IgD-negative memory B cell (primary cell): ENCODE results near the gene FBLN5. TPM values are rescaled to one million over a fixed set of nuclear protein-coding genes. Genes with fewer than 3 reads are reported as not detected.
"Not testable (repeated sequence)": the region's sequence is repeated elsewhere in the genome, so short reads cannot be mapped to it uniquely, and the experiment has no call there.

Experiments used
- H3K27ac Mint-ChIP-seq, 3 donors: one replicate each; pipeline ENCODE4 v1.8.0; 2020 to 2022; ENCODE audit warnings: mild to moderate bottlenecking in 3 of 3, mixed read lengths in 3 of 3, moderate library complexity in 1 of 3
- H3K27me3 Mint-ChIP-seq: one replicate; pipeline ENCODE4 v1.8.0; 2021; ENCODE audit warnings: mixed read lengths
- H3K36me3 Mint-ChIP-seq: one replicate; pipeline ENCODE4 v1.8.0; 2020; ENCODE audit warnings: mild to moderate bottlenecking, mixed read lengths
- H3K4me1 Mint-ChIP-seq, 3 donors: one replicate each; pipeline ENCODE4 v1.8.0; 2020 to 2022; ENCODE audit warnings: mixed read lengths in 3 of 3, mild to moderate bottlenecking in 1 of 3
- H3K4me3 Mint-ChIP-seq, 4 donors: one replicate each; pipeline ENCODE4 v1.8.0; 2020 to 2022; ENCODE audit warnings: mild to moderate bottlenecking in 4 of 4, mixed read lengths in 4 of 4, moderate library complexity in 3 of 4
- H3K9me3 Mint-ChIP-seq, 3 donors: one replicate each; pipeline ENCODE4 v1.8.0; 2020 to 2021; ENCODE audit warnings: mixed read lengths in 3 of 3, mild to moderate bottlenecking in 1 of 3
- polyA plus RNA-seq: library from polyadenylated mRNA; unstranded; fragments of 300-500 nt; fragmentation: Illumina TruSeq; gene quantifications from one replicate; pipeline ENCODE4 v1.2.3, GENCODE V29; 2021

Gene FBLN5
- polyA plus RNA-seq, 1 donor from 2014 or later: 4.2 TPM

GRCh38 chr14:91858536-91859275 lies 88.8 kb downstream of the FBLN5 start:
- H3K27ac Mint-ChIP-seq: no peak overlapping the region
- no peaks in the 10 kb centered on the region for H3K27me3 Mint-ChIP-seq
- peaks cover 12 to 22% (median 19%) of the 10 kb centered on the region in 3 donors for H3K4me1 Mint-ChIP-seq
- no peak overlapping the region for H3K4me3 Mint-ChIP-seq
- H3K36me3 Mint-ChIP-seq: no peaks in the 10 kb centered on the region
- H3K9me3 Mint-ChIP-seq: no peaks in the 10 kb centered on the region

GRCh38 chr14:91857614-91858013 lies 89.9 kb downstream of the FBLN5 start:
- H3K4me1 Mint-ChIP-seq: peaks cover 9 to 24% (median 24%) of the 10 kb centered on the region in 3 donors

DNA sequence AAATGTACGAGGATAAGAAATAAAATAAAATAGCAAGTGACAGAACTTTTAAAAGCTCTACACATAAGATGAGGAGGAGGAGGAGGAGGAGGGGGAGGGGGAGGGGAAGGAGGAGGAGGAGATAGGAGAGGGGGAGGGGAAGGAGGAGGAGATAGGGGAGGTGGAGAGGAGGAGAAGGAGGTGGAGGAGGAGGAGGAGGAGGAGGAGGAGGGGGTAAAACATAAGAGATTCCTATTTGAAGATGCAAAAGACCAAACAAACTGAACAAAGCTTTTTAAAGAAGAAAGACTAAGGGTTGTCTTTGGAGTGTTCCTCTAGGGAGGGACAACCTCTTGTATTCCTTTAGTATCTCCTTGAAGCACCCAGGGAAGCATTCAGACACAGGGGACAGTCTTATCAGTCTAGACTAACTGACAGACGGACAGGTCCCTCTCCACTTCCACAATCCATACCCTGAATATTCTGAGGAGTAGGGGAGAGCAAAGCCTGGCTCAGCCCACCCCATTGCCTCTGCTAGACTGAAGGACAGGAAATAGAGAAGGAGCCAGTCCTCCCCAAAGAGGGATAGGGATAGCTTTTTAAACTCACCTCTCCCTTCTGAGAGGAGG lies 93.1 kb downstream of the FBLN5 start:
- H3K4me1 Mint-ChIP-seq: peaks cover 12 to 23% (median 20%) of the 10 kb centered on the region in 3 donors
- H3K27me3 Mint-ChIP-seq: peaks cover 4% of the 10 kb centered on the region
- H3K27ac Mint-ChIP-seq: no peak overlapping the region
- no peaks in the 10 kb centered on the region for H3K36me3 Mint-ChIP-seq
- H3K4me3 Mint-ChIP-seq: no peak overlapping the region
- no peaks in the 10 kb centered on the region for H3K9me3 Mint-ChIP-seq

More at GRCh38 chr14:91857614-91858013, 89.9 kb downstream of the FBLN5 start:
- H3K27me3 Mint-ChIP-seq: peaks cover 3% of the 10 kb centered on the region
- H3K27ac Mint-ChIP-seq: no peak overlapping the region
- H3K4me3 Mint-ChIP-seq: no peak overlapping the region
- no peaks in the 10 kb centered on the region for H3K36me3 Mint-ChIP-seq
- H3K9me3 Mint-ChIP-seq: no peaks in the 10 kb centered on the region

- no peak overlapping the region for H3K4me3 Mint-ChIP-seq
- H3K27me3 Mint-ChIP-seq: peaks cover 4% of the 10 kb centered on the region
- H3K4me1 Mint-ChIP-seq: peaks cover 23 to 30% (median 25%) of the 10 kb centered on the region in 3 donors
- no peak overlapping the region for H3K27ac Mint-ChIP-seq
- H3K36me3 Mint-ChIP-seq: no peaks in the 10 kb centered on the region
- H3K9me3 Mint-ChIP-seq: no peaks in the 10 kb centered on the region
These were observed 95.9 kb downstream of the FBLN5 start for GRCh38 chr14:91851563-91851962.

GRCh38 chr14:91848504-91849001 lies 98.9 kb downstream of the FBLN5 start:
- Mint-ChIP-seq H3K27ac (no peak overlapping the region), H3K4me3 (peak overlapping the region in 1 of 4 donors; percentile 32), H3K9me3 (no peaks in the 10 kb centered on the region), H3K36me3 (no peaks in the 10 kb centered on the region), H3K4me1 (peaks cover 33 to 40% (median 36%) of the 10 kb centered on the region in 3 donors), H3K27me3 (peaks cover 4% of the 10 kb centered on the region)

- H3K27ac Mint-ChIP-seq: no peak overlapping the region
- peaks cover 2% of the 10 kb centered on the region for H3K27me3 Mint-ChIP-seq
- H3K9me3 Mint-ChIP-seq: no peaks in the 10 kb centered on the region
- no peaks in the 10 kb centered on the region for H3K36me3 Mint-ChIP-seq
- H3K4me3 Mint-ChIP-seq: peak overlapping the region in 1 of 4 donors; percentile 33
- H3K4me1 Mint-ChIP-seq: peaks cover 36 to 44% (median 42%) of the 10 kb centered on the region in 3 donors
These were observed 99.8 kb downstream of the FBLN5 start for GRCh38 chr14:91847693-91848092.

DNA sequence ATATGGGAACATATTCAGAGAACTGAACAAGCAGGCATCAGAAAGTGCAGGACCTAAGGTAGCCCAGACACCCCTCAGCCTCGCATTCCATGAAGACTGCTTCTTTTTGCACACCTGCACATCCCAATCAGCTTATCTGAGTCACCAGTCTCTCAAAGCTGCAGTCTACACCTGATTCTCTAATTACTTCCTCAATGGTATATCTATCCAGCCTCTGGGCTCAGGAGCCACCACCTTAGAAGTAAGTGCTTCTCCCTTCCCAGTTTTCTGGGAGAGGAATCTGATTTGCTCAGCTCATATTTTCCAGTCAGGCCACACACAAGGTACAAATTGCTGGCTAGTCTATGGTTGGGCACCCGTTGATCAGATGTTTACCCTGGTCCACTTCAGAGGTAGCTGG lies 101.8 kb downstream of the FBLN5 start:
- H3K4me1 Mint-ChIP-seq: peaks cover 34 to 43% (median 36%) of the 10 kb centered on the region in 3 donors
- H3K27ac Mint-ChIP-seq: no peak overlapping the region
- H3K4me3 Mint-ChIP-seq: peak overlapping the region in 2 of 4 donors; percentile 33 to 52
- no peaks in the 10 kb centered on the region for H3K27me3 Mint-ChIP-seq
- H3K36me3 Mint-ChIP-seq: peaks cover 2% of the 10 kb centered on the region
- H3K9me3 Mint-ChIP-seq: no peaks in the 10 kb centered on the region

GRCh38 chr14:91845056-91845455 lies 102.4 kb downstream of the FBLN5 start:
- peaks cover 36 to 48% (median 38%) of the 10 kb centered on the region in 3 donors for H3K4me1 Mint-ChIP-seq
- not testable (repeated sequence) for H3K9me3 Mint-ChIP-seq, H3K36me3 Mint-ChIP-seq, H3K27me3 Mint-ChIP-seq, H3K4me3 Mint-ChIP-seq, H3K27ac Mint-ChIP-seq

GRCh38 chr14:91844029-91844428 lies 103.5 kb downstream of the FBLN5 start:
- Mint-ChIP-seq H3K4me1 (peaks cover 42 to 50% (median 48%) of the 10 kb centered on the region in 3 donors), H3K27me3 (no peaks in the 10 kb centered on the region), H3K9me3 (peaks cover 0 to 4% (median 2%) of the 10 kb centered on the region in 3 donors), H3K27ac (peak overlapping the region in 1 of 3 donors; percentile 54), H3K4me3 (peak overlapping the region in 2 of 4 donors; percentile 66 to 75), H3K36me3 (peaks cover 2% of the 10 kb centered on the region)

DNA sequence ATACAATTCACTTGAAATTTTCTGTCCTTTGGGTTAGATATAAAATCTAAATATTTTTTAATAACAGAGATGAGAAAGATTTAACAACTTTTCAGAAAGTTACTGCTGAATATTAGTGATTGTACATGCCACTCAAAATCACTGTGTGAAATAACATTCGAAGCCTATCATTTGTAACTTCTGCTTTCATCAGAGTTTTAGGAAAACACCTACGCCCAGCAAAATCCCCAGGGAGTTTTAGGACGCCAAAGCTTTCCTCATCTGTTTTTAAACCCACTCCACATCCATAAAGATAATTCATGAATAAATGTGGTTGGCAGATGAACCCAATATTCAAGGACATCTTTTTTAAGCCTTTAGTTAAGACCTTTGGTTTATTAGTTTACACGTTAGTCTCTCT lies 104.1 kb downstream of the FBLN5 start:
- H3K4me3 Mint-ChIP-seq: peak overlapping the region in 2 of 4 donors; percentile 66 to 75
- no peak overlapping the region for H3K27ac Mint-ChIP-seq
- H3K27me3 Mint-ChIP-seq: no peaks in the 10 kb centered on the region
- H3K36me3 Mint-ChIP-seq: peaks cover 2% of the 10 kb centered on the region
- peaks cover 0 to 4% (median 2%) of the 10 kb centered on the region in 3 donors for H3K9me3 Mint-ChIP-seq
- H3K4me1 Mint-ChIP-seq: peaks cover 42 to 49% (median 48%) of the 10 kb centered on the region in 3 donors

GRCh38 chr14:91841065-91841464 lies 106.4 kb downstream of the FBLN5 start:
- H3K4me3 Mint-ChIP-seq: peak overlapping the region in 1 of 4 donors; percentile 5
- peaks cover 2% of the 10 kb centered on the region for H3K36me3 Mint-ChIP-seq
- H3K9me3 Mint-ChIP-seq: peaks cover 0 to 4% (median 2%) of the 10 kb centered on the region in 3 donors
- peaks cover 35 to 43% (median 42%) of the 10 kb centered on the region in 3 donors for H3K4me1 Mint-ChIP-seq
- H3K27me3 Mint-ChIP-seq: peaks cover 3% of the 10 kb centered on the region
- H3K27ac Mint-ChIP-seq: no peak overlapping the region

GRCh38 chr14:91839749-91840148 lies 107.7 kb downstream of the FBLN5 start:
- peak overlapping the region in 1 of 3 donors; percentile 51 for H3K27ac Mint-ChIP-seq
- peaks cover 36 to 49% (median 49%) of the 10 kb centered on the region in 3 donors for H3K4me1 Mint-ChIP-seq
- H3K9me3 Mint-ChIP-seq: peaks cover 0 to 4% (median 2%) of the 10 kb centered on the region in 3 donors
- peak overlapping the region in 3 of 4 donors; percentile 11 to 52 (median 25) for H3K4me3 Mint-ChIP-seq
- H3K27me3 Mint-ChIP-seq: peaks cover 8% of the 10 kb centered on the region
- H3K36me3 Mint-ChIP-seq: peaks cover 2% of the 10 kb centered on the region

GRCh38 chr14:91837076-91837475 lies 110.4 kb downstream of the FBLN5 start:
- Mint-ChIP-seq H3K4me1 (peaks cover 31 to 46% (median 41%) of the 10 kb centered on the region in 3 donors), H3K9me3 (peaks cover 0 to 4% (median 2%) of the 10 kb centered on the region in 3 donors), H3K27me3 (peaks cover 8% of the 10 kb centered on the region), H3K4me3 (peak overlapping the region; percentile 86 to 97 (median 91)), H3K36me3 (peaks cover 2% of the 10 kb centered on the region), H3K27ac (peak overlapping the region in 1 of 3 donors; percentile 78)

DNA sequence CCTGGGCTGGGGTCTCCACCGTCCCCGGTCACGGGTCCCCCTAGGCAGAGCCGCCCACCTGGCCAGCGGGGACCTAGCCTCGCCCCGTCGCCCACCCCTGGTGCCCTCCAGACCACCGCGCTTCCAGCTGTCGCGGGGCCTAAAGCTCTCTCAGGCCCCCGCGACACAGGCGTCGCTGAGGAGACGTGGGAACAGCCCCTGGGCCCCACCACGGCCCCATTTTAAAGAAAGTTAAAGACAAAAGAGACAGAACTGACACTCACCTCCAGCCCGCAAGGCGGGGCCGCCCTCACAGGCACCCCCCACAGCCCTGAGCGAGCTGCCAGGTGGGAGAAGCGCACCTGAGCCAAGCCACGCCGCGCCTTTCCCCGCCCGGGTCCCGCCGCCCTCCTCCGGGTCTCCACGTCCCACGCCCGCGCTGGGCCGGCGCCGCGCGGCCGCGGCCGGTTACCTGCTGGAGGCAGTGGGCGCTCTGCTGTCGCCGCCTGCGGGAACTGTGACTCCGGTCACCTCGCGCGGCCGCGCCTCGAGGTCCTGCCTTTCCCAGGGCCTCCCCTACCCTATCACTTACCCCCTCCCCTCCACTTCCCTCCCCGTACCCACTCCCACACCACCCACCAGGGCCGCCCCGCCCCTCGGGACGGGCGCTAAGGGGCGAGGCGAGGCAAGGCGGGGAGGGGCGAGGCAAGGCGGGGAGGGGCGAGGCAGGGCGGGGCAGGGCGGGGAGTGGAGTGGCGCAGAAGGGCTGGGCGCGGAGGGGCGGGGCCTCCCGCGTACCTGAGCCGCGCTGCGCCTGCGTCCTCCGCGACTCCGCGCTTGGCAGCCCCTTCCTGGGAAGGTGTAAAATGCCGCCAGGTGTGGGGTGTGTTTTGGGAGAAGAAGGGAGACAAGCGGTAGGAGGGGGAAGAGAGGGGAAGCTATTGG lies 111.3 kb downstream of the FBLN5 start:
- Mint-ChIP-seq H3K36me3 (peaks cover 2% of the 10 kb centered on the region), H3K4me1 (peaks cover 31 to 48% (median 40%) of the 10 kb centered on the region in 3 donors), H3K9me3 (peaks cover 0 to 4% (median 2%) of the 10 kb centered on the region in 3 donors), H3K4me3 (peak overlapping the region; percentile 86 to 97 (median 91)), H3K27ac (peak overlapping the region in 2 of 3 donors; percentile 29 to 78), H3K27me3 (peaks cover 8% of the 10 kb centered on the region)
